HG03108 (cell line): Measurements from ENCODE around the gene ZNF484.
"Not testable (repeated sequence)": the region's sequence is repeated elsewhere in the genome, so short reads cannot be mapped to it uniquely, and the experiment has no call there.

Experiments used
- ATAC-seq: cut with Tn5 transposase; IDR thresholded peaks from one replicate; pipeline ENCODE4 v1.9.1; 2021; ENCODE audit warnings: moderate library complexity; ENCODE audit not compliant: unreplicated experiment

ZNF484 gene

DNA sequence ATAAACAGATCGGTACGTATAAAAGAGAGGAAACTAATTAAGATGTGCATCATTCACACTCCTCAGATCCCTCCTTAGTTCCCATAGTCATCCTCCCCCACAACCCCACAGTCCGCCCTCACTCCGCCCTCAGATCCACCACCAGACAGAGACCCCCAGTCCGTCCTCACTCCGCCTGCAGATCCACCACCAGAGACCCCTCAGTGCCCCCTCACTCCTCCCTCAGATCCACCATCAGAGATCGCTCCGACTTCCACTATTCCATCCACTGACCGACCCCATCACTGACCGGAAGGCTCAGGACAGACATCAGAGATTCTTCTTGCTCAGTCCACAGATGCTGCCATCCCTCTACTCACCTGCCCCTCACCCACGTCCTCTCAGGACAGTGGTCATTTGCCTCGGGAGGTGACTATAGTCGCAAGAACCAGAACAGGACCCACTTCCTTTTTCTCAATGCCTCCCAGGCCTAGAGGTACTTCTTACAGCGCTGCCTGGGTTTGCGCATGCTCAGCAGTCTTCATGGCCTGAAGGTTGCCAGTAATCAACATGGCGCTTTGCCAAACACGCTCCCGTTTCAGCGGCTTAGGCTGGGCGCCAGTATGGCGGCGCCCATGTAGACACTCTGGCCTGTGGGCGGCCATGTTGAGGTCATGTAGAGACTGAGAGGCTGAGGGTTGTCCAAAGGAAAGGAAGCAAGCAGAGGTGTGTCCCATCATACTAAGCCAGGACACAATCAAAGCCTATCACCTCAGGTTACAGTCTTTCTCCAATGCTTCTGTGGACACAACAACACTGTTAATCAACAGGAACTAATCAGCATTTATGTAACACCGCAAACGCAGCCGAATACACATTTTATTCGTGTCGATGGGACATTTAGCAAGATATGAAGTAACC is at the start of gene ZNF484:
Gene ZNF484 (minus strand): TSS at position 508 of the 900 bp plus-strand sequence. CDS start 3,009 bp downstream, outside the sequence.
- peak; percentile 98 for ATAC-seq

DNA sequence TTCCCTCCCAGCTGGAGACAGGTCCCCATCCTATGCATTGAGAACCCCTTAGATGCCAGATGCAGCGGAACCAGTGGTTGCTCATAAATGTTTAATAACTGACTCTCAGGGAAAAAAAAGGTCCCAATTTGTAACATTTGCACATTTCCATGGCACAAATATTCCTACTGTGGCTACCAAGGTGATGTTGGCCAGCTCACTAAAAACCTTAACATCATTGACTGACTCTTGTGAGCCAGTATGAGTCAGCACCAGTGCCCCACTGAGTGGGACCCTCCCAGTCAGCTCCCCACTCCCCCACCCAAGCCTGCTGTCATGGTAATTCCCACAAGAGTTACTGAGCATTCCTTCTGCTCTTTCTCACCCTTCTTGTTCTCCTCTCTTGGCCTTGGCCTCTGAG is 42.6 kb upstream of the ZNF484 start:
- no peak for ATAC-seq

DNA sequence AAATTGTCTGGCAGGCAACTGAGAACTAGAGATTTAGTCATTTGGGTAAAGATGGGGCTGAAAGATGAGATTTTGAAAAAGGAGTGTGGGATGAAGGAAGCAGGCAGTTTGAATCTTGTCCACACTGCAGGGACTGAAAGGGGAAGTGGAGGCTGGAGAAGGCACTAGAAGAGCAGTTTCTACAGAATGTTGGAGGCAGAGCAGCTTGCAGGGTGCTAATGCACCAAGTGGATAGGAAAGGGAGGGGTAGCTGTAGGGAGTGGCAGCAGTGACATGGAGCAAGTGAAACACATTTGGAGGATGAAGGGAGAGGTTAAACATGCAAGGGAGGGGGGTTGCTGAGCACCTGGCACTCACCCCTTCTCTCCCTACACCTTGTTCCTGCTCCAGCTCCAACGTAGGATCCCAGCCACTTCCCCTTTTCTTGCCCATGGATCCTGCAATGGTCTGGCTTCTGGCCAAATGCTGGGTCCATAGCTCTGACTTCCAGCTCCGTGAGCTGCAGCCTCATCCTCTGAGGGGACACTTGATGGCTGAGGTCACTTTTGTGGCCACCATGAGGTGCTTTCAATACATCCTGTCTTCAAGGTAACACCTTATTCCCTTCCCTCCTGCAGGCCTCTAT is 39.5 kb upstream of the ZNF484 start:
- ATAC-seq, result no peak

DNA sequence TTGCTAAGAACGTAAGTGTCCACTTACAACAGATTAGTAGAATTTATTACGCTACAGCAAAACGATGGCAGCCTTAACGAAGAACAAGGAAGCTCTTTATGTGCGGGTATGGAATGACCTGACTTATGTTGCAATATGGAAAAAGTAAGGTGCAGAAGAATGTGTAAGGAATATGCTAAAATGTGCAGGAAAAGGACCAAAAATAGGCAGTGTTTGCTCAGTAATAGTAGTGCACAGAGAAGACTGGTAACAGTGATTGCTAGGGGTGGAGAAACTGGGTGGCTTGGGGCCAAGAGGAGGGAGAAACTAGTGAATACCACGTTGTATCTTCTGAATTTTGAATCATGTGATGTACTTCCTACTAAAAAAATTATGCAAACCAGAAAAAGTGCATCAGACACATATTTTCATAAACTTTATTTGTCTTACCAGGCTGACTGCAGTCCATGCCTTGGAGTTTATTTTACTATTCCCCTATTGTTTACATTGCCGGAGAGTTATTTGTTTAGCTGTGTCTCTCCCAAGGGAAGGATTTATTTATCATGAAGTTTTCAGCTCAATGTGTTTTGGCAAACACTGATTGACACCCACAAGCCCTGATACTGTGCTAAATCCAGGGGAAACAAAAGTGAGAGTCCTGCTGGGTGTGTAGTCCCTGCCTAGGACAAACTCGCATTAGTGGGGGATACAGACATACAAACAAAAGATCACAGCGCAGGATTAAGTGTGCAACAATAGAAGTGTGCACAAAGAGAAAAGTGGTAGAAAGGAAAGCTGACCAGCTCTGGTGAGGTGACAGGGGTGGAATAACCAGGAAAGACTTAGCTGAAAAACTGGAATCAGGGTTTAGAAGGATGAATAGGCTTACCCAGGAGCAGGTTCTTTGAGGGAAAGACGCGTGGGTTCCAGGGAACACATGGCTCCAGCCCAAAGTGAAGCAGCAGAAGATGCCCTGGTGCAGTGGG is 34.0 kb upstream of the ZNF484 start:
- ATAC-seq, result no peak

DNA sequence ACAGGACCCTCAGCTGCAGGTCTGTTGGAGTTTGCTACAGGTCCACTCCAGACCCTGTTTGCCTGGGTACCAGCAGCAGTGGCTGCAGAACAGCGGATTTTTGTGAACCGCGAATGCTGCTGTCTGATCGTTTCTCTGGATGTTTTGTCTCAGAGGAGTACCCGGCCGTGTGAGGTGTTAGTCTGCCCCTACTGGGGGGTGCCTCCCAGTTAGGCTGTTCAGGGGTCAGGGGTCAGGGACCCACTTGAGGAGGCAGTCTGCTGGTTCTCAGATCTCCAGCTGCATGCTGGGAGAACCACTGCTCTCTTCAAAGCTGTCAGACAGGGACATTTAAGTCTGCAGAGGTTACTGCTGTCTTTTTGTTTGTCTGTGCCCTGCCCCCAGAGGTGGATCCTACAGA is 27.3 kb upstream of the ZNF484 start:
- not testable (repeated sequence) for ATAC-seq

DNA sequence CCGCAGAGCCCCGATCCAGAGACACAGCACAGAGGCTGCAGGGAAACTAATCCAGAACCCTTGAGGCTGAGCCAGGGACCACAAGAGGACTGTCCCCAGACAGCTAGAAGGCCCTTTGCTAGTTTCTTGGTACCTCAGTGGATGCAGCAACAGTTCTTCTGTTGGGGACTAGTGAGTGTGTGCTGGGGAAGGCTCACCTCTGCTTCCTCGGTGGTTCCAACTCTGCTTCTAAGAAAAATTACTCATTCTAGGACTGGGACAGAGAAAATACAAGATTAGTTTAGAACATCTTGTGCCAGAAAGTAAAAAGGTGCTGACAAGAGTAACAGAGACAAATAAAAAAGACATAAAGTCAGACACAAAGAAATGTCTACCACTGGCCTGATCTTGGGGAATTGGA is 19.5 kb upstream of the ZNF484 start:
- no peak for ATAC-seq

DNA sequence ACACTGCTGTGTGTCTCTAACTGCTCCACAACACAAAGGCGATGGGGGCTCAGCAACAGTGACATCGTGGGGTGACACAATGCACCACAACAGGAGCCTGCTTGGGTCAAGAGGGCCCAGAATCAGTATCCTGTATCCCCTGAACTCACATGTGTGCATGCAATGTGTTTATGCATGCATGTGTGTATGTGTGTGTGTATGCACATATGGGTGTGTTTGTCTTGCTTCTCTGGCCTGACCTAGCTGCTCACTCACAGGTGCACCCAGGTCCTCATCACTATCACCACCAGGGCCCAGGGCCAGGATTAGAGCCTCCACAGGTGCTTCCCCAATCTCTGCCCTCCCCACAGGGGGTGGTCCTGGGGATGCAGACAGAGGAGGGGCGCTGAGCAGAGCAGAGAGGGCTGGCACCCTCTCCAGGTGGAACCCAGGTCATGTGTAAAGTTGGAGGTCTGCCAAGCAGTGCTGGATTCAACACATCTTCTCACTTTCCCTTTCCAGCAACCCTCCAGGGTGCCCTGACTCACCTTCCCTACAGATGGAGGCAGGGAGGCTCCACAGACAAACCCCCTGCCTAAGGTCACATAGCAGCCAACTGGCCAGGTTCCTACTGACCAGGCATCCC is 18.1 kb upstream of the ZNF484 start:
- ATAC-seq, result no peak

DNA sequence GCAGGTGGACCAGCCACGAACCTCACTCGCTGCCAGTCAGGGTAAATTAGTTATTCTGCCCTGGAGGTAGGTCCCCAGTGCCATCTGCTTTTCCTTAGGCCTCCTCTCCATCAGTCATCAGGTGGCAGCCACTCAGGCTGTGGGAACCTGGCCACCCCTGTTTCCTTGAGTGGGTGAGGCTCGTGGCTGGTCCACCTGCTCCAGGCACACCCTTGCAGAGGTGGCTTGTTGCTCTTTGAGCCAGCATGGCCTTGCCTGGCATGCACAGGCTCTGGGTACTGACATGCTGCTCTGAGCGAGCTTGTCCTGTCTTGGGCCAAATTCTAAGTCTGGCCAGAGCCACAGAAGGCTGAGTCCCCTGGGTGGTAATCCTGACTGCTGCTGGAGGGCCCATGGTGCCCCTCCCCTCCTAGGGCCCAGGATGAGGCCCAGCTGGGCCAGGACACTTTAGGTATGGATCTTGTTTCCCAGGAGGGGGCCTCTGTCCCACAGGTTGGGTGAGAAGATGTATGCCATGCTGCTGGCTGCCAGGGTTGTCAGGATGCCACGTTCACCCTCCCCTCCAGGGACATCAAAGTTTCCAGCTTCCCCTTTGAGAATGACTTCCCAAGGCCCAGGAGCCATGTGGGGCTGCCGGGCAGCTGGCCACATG is 17.0 kb upstream of the ZNF484 start:
- ATAC-seq, result no peak

DNA sequence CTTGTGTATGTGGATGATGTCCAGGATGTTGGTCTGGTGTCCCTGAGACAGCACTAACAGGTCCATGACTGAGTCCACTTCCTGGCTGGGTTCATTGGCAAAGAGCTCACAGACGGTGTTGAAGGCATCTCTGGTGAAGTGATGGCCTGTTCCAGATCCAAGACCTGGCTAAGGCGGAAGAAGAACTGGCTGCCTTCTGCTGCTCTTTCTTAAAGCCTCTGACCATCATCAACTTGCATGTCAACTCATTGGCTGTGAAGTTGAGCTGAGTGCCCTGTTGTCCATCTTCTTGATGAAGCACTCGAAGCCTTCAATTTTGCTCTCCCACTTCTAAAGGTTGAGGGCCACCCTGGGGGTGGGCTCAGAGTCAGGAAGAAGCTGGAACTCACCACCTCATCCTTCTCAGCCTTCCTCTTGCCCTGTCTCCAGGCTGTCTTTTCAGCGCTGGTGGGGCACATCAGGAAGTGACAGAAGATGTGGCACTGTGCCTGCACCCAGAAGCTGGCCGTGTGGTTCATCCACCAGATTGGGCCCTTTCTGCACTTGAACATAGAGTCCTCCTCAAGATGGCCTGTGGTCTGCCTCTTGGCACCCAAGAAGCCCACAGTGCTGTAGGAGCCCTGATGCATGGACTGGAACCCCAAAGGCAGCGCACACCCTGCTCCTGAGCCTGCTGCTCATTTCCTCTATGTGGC is 16.2 kb upstream of the ZNF484 start:
- not testable (repeated sequence) for ATAC-seq

DNA sequence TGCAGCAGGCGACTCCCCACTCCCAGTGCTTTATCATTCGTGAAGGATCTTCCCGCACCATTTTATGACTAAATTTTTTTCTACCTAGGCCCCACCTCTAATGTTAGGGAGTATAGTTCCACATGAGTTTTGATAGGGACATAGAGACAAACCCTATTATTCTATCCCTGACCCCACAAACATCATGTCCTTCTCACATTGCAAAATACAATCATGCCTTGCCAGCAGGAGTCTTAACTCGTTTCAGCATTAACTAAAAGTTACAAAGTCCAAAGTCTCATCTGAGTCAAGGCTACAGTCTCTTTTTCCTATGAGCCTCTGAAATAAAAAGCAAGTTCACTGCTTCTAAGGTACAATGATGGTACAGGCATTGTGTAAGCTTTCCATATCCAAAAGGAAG is 14.4 kb upstream of the ZNF484 start:
- not testable (repeated sequence) for ATAC-seq

DNA sequence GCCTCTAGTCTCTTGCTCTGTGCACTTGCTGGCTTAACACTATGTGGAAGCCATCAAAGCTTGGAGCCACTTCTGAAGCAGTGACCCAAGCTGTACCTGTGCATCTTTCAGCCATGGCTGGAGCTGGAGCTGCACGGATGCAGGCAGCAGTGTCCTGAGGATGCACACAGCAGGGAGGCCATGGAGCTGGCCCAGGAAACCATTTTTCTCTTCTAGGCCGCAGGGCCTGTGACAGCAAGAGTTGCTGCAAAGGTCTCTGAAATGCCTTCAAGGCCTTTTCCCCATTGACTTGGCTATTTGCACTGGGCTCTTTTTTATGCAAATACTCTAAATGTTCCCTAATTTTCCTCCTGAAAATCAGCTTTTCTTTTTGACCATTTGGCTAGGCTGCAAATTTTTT is 12.9 kb upstream of the ZNF484 start:
- ATAC-seq, result no peak

DNA sequence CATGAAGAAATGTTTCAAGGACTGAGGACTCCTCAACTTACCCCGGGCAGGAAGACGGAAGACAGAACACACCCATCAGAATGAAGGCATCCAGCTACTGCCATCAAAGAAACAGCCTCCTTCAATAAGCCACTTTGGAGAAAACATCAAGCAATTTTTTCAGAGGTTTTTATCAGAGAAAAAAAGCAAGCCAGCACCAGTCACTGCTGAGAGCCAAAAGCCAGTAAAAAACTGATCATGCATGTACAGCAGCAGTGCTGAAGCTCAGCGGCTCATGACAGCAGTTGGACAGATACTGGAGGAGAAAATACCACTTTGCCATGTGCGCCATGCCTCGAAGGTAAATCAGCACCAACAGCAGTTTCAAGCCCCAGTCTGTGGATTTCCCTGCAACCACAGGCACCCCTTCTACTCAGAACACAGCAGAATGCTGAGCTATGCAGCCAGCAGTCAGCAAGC is 10.1 kb upstream of the ZNF484 start:
- no peak for ATAC-seq

DNA sequence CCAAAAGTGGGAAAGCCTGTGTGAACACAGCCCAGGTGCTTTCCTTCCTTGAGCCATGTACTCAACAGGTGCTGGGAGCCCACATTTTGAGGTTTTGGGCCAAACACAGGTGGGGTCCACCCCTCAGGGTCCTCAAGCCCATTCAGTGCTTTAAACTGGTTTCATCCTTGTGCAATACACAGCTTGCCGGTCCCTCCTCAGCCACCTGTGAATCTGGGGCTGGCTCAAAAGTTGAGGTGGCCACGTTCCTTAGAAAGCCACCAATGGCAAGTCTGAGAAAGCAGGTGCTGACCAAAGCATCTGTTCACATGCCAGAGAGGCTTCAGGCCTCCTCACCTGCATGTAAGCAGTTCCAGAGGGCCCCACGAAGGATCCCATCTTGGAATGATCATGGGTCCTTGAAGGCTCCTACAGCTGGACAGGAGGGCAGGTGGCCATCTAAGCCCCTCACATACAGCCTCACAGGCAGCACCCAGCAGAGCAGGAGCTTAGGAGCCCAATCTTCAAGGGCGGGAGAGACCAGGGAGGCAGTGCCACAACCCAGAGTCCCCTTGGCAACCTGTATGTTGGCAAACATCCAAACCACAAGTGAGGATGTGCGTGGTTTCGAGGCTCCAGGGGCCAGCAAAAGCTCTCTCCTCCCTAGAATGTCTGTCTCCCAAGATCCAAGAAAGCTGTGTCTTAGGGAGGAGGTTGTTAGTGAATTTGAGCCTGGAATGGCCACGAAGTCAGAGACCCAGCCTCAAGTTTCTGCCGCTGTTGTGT is 9.2 kb upstream of the ZNF484 start:
- ATAC-seq, result not testable (repeated sequence)

DNA sequence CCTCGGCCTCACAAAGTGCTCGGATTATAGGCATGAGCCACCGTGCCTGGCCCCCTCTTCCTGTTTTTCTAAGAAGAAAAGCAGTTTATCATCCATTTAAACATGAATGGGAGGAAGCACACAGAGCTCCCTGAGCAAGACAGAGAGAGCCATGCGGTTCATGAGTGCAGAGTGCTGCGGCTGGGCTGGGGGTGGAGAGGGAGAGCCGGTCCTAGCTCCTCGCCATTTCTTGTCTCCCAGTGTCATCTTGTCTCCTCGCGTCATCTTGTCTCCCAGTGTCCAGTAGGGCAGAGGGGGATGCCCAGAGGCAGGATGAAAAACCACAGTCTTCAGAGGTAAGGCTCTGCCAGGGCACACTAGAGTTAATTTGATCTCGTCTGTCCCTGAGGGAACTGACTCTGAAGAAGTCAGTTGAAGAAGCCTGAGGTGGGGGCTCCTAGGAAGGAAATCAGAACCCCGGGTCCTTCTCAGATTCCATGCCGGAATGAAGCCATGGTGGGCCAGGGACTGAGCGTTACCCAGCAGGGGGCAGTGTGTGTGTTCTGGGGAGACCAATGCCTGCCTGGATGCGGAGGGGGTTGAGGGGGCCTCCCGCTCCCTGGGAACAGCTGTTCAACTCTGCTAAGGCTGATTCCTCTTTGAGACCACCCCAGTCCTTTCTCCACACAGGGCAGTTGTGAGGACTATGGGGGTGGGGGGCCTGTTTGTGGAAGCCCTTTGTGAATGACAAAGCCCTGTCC is 6.0 kb upstream of the ZNF484 start:
- ATAC-seq, result not testable (repeated sequence)

DNA sequence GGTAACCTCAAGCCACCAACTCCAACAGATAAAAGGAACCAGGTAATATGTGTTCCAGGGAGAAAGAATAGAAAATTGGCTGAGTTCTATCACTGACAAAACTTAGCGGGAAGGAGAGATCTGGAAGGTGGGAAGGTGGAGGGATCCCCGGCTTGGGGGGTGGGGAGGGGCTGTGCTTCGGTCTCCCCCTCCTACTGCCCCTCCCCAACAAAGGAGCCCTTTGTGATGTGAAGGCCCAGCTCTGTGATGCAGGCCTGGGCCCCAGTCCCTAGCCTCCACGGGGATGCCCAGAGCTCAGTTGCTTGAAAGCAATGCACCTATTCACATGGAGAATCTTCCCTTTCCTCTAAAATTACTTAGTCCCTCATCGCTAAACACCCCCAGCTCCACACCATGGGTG is 4.4 kb upstream of the ZNF484 start:
- no peak for ATAC-seq

DNA sequence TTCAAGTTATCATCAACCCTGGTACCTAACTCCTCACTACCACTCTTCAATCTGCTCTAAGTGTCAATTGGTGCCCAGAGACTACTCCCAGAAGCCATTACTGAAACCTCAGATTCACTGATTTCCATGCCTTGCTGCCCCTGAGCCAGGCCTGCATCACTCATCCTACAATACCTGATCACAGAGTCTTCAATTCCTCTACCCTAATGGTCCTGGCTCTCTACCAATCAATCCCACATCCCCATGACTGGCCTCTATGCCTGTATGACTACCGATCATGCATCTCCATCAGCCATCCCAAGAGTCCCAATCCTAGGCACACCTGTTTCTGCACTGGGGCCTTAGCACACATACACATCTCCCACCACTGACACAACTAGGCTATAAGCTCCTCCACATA is 2.5 kb downstream of the ZNF484 start:
- no peak for ATAC-seq

DNA sequence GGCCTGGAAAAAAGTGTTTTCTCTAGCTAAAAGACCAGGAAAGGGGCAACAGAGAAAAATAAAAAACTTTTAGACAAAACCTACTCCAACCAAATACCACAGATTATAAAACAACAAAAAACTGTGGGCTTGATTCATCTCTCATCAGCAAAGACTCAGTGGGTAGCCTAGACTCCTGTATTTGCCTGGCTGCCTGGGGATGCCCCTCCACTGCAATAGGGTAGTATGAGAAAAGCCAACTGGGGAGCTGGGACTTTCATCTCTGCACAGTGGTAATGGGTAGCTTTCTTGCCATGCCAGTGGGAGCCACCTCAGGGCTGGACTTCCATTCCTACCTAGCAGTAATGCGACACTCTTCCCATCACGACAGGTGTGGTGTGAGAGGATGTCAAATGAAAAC is 7.5 kb downstream of the ZNF484 start:
- no peak for ATAC-seq

DNA sequence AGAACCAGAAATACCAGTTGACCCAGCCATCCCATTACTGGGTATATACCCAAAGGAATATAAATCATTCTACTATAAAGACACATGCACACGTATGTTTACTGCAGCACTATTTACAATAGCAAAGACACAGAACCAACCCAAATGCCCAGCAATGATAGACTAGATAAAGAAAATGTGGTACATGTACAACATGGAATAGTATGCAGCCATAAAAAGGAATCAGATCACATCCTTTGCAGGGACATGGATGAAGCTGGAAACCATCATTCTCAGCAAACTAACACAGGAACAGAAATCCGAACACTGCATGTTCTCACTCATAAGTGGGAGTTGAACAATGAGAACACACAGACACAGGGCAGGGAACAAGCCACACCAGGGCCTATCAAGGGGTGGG is 11.2 kb downstream of the ZNF484 start:
- not testable (repeated sequence) for ATAC-seq
